Limb (tissue), 2 donors: ENCODE measurements around the gene ADIPOR2.

ENCODE experiments used
- DNase-seq, 2 donors: peaks; one replicate each; pipeline ENCODE4 v3.0.0-alpha.2; 2016; ENCODE audit errors: extremely low spot score in 2 of 2

ADIPOR2 gene

DNA sequence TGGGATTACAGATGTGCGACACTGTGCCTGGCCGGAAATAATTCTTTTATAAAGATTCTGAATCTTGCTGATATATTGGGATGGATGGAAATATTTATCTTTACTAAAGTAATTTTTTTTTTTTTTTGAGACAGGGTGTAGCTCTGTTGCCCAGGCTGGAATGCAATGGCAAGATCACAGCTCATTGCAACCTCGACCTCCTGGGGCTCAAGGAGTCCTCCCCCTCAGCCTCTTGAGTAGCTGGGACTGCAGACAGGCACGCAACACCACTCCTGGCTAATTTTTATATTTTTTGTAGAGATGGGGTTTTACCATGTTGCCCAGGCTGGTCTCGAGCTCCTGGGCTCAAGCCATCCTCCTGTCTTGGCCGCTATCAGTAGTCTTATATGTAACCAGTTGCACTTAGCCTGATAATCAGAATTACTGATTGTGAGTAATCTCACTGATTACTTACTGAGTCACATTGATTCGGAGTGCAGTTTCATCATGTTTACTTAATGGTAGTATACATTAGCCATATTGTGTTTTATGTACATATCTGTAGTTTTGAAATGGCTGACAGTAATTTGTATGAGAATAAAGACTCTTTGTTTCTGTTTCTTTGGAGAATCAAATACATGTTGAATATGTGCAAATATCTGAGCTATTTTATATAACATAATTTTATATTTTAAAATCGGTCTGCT lies 79.1 kb downstream of the ADIPOR2 start:
- no peak for DNase-seq

DNA sequence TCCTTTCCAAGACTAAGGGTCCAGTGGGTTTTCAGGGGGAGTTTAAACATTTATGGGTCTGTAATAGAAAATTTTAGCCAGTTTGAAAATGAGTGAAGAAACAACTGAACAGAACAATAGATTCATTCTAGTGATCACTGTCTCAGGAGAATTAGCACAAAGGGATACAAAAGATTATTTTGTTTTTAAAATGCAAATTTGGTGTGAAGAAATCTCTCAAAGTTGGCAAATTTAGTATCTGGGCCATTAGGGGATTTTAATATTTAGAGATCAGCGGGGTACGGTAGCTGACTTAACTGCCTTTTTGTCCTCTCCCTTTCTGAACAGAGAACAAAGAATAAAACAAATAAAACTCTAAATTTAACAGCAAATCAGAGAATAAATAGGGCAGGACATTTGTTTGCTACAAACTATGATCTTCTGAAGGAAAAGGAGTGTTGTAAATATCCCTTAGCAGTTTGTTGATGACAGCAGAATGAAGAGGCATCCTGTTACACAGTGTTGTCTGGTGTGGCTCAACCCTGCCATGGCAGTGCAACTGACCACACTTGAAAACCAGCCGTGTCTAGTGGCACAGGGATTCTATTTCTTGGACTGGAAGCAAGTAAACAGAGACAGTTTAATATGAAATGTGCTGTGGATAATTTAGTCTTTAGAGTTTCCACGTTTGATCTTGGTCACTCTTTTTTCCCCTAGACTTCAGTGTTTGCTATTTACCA lies 83.2 kb downstream of the ADIPOR2 start:
- no peak for DNase-seq

DNA sequence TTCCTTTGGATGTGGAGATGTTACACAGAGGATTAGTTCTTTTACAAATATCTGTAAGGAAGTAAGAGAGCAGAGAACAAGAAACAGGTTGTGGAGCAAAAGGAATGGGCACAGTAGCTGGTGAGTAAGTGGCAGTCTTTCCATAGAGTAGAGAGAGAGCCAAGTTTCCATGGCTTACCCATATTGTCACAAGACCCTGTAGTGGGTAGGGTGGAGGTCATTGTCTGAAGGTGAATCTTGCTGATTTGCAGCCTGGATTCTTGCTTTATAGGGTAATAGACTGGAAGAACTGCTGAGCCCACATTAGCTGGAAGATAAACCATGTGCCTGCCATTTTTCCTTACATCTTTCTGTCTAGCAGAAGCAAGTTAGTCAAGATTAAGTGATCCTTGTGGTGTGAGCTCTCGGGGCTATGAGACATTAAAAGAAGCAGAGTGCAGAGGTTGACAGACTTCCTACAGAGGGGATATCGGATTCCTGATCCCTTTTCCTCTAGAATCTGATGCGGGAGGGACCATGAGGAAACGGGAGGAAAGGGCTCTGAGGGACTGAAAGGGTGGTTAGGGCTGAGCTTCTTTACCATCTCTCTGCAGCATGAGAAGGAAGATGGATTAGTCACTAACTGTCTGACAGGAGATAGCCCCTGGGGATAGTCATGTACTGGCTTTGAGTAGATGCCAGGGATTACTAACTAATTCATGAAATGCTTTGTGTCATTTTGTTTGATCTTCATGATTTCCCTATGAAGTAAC lies 85.5 kb downstream of the ADIPOR2 start:
- DNase-seq: no peak

DNA sequence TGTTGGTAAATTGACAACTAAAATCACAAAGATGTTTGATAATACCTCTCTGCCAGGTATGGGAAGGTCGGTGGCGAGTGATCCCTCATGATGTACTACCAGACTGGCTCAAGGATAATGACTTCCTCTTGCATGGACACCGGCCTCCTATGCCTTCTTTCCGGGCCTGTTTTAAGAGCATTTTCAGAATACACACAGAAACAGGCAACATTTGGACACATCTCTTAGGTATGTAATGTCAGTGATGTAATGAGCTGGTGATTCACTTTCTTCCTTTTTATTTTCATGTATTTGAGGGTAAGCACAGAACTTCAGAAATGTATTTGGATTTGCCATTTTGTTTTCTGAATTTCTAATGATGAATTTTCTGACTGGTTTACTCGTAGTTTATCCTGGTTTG lies 86.9 kb downstream of the ADIPOR2 start:
- DNase-seq: no peak

DNA sequence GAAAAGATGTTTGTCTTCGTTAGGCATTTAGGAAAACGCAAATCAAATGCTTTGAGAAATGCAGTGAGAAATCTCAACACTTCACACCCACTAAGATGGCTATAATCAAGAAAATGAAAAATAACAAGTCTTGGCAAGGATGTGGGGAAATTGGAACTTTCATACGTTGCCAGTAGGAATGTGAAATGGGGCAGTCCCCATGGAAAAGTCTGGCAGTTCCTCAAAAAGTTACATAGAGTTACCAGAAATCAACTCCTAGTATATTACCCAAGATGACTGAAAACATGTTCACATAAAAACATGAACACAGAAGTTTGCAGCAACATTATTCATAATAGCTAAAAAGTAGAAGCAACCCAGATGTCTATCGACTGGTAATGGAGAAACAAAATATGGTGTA lies 88.0 kb downstream of the ADIPOR2 start:
- DNase-seq: no peak

DNA sequence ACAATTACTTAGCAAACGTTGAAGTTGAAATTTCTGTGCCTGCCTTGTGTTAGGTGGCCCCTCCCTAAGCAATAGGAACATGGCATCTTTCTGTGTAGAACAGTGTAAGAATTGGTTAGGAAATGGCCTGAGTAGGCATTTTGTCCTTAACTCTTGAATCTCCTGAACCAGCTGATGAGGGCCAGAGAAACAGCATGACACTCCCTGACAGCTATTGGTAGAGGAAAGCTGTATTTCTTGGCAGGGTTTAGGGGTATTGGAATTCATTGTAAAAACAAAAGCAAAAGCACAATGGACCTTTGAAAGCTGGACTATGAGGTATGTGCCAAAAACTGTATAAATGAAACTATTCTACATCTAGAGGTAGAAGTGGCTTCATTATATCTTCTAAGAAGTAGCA lies 88.9 kb downstream of the ADIPOR2 start:
- no peak for DNase-seq

DNA sequence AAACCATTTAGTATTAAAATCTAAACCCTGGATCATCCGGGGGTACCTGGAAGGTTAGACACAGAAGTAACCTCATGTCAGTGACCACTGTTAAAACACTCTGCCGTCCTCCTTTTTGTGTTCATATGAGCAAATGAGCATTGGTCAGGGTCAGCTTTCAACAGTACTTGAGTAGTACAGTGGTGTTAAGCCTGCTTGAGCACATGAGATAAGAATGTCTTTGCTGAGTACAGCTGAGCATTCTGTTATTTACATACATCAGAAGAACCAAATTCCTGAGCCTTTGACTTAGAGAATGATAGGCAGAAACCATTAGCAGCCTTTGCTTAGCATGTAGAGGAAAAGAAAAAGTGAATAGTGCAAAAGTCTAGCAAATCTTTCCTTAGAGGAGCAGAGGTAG lies 90.9 kb downstream of the ADIPOR2 start:
- no peak for DNase-seq

DNA sequence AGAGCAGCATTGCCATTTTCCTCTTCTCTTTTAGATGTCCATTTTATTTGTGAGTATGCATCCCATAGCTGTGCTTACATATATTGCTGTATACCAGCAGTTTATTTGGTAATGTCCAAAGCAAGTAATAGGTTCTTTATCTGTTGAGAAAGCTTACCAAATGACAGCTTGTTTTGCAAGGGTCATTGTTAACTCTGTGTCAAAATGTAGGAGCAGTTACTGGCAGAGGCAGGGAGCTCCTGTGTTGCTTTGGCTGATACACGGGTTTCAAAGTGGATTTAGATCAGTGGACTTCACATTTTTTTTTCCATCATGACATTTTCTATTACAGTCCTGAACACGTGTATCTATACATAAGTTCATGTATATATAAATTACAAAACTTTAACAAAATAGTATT lies 91.3 kb downstream of the ADIPOR2 start:
- no peak for DNase-seq

DNA sequence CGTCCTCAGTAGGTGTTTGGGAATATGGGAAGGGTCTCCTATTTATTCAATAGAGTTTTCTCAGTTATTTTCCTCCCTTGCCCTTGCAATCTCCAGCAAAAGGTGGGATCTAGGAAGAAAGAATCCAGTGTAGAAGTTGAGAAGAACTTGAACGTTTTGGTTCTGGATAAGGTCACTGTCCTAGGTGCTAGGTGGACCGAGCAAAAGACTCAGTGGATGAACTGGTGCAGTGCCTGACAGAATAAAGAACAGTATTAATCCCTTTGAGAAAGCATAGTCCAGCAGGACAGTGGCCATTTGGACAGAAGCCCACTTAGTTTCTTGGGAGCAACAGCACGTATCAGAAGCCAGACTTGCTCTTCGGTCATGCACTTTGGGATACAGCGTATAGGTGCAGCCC lies 96.8 kb downstream of the ADIPOR2 start:
- DNase-seq: no peak

DNA sequence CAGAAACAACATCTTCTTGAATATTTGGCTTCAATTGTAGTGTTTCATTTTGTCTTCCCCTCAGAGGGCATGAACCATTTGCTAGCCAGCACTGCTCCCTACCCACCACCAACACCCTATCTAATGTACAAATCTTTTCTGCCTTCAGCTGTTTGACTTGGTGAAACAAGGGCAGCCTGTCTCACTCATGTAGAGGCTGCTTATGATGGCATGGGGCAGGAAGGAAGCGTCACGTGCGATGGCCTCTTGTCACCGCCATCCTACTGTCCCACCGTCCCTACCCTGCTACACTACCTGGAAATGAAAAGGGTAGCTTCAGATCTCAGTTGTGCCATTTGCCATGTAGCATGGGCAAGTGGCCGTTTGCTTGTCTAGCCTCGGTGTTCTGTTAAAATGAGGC lies 99.6 kb downstream of the ADIPOR2 start:
- no peak for DNase-seq

DNA sequence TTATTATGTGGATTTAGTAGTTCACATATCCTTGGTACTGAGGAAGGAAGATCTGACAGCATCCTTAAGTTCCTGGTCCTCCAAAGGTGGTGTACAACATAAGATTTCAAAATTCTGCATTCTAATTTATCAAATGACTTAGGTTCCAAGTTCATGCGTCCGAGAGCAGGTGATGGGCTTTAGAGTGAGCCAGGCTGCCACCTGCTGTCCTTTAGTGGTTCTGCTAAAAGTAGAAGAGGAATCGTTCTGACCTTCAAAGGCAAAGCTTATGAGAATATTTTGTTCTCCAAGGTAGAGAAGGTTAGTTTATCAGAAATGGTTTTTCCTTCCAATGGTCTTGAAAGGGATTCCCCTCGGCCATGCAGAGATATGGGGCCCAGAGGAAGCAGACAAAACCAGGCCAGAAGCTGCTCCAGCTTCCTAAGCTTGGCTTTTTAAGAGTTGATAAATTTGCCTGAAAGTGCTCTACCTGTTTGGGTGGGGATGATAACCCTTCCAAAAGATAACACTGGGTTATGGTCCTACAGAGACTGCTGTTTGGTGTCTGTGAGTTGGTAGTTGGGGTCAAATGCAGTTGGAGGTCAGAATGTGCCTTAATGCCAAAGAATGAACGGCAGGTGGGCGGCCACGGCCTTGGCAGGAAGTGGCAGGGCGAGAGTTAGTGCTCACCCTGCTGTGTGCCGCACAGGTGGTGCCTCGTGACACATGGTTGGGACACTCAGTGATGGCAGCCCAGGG lies 100.4 kb downstream of the ADIPOR2 start:
- peak; percentile 66 to 69 for DNase-seq

DNA sequence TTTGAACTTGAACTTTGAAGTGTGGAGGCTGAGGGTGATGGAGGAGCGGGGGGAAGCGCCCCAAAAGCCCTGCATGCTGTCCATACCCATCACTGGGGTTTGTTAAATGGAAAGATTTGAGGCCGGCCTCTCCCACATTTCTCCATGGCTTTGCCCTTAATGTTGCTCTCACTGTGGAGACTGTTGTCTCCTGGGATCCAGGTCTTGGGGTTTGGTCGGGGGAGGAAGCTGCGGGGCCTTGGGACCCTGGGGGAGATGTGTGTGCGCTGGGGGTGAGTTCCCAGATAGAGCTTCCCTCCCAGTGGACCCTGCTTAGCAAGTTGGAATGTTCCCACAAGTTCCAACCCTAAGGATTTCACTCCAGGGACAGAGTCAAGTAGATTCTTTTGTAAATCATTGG lies 101.5 kb downstream of the ADIPOR2 start:
- DNase-seq: no peak

DNA sequence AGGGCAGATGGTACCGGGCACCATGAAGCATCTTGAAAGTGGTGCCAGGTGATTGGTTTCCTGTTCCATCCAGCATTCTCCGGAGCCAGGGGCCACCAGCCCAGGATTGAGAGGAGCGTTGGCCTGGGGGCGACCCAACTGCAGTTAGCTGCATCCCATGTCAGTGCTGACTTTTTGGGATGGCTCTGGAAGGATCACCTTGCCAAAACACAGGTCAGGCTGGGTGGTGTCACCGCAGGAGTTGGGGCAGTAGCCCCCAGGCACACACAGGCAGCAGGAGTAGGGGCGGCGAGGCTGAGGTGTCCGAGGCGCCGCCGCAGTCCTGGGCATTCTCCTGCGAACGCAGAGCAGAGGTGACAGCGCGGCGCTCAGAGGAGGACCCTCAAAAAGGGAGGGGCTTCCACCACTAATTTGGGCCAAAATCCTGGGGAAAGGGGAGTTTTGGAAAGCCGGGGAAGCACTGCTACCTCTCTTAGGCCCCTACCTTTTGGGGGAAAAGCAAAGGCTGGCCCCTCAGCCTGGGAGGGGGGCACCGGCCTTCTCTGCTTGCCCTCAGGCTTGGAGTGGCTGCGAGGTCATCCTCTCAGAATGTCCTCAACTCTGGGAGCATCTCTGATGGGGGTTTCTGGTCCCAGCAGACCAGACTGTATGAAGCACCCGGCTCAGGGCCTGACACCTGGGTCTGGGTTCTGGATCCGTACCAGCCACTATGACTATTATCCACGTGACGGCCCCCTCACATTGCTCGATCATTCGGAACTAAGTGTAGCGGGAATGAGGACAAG lies 102.7 kb downstream of the ADIPOR2 start:
- DNase-seq: no peak

DNA sequence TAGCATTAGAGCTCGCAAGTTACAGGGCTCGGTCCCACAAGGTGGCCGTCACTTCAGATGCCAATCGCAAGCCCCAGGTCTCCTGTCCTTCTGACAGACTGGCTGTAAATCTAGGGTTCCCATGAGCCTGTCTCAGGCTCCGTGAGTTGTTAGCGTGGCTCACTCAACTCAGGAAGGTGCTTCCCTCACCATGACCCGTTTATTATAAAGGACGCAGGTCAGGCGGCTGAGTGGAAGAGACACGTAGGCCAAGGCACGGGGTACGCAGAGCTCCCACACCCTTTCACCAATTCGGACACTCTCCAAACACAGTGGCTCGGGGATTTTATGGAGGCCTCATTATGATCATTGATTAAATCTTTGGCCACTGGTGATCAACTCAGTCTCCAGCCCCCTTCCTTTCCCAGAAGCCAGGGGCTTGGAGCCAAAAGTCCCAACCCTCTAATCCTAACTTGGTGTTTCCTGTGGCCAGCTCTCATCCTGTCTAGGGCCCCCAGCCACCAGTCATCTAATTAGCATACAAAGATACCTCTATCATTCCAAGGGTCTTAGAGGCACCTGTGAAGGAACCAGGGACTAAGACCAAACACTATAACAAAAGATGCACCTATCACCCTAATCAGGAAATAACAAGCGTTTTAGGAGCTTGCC lies 103.7 kb downstream of the ADIPOR2 start:
- DNase-seq: no peak

DNA sequence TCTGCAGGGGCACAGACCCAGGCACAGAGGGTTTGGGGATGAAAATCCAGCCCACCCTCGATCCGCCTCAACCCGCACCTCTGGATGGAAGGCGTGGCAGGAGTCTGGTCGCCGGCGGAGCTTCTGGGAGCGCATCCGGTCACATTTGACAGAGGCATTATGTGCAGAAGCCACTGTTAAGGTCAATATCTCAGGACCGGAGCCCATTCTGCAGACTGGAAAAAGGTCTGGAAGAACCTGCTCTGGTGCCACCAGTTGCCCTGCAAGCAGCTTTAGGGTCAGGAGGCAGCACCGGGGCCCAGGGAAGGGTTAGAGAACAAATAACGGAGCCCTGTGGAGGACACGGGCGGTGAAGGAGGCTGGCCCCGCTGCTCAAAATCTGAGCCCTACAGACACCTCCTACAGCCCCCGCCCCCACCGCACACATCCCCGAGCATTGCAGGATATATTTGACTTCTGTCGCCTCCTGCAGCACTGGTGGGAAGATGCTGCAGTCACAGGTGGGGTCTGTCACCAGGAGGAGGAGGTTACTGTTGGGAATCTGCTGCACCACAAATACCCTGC lies 104.4 kb downstream of the ADIPOR2 start:
- no peak for DNase-seq

DNA sequence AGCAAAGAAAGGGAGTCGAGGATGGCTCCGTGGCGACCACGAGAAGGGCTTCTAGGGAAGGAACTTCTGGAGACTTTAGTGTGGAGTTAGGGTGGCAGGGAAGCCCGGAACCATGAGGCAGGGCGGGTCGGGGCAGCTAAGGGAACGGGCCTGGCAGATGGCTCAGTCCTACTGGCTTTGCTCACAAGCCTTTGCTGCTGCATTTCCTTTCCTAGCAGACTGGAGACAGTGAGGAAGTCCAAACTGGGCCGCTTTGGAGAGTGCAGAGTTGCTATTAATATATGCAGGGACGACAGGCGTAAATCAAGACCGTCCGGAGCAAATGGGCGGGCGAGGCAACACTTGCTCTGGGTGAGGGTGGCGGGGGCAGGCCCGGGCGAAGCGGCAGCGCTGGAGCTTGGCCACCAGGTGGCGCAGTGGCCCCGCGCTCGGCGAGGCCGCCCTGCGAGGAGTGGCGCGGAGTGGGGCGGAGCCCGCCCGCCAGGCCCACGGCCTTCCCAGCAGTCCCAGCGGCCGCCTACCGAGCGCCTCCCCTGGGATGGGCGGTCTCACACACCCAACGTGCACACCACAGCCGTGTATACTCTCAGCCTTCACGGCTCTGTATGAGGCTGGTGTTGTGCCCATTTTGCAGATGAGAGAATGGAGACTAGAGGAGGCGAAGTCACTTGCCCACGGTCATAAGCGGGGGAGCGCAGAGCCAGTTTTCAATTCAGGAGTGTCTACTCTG lies 105.1 kb downstream of the ADIPOR2 start:
- DNase-seq: peak; percentile 88 to 92

DNA sequence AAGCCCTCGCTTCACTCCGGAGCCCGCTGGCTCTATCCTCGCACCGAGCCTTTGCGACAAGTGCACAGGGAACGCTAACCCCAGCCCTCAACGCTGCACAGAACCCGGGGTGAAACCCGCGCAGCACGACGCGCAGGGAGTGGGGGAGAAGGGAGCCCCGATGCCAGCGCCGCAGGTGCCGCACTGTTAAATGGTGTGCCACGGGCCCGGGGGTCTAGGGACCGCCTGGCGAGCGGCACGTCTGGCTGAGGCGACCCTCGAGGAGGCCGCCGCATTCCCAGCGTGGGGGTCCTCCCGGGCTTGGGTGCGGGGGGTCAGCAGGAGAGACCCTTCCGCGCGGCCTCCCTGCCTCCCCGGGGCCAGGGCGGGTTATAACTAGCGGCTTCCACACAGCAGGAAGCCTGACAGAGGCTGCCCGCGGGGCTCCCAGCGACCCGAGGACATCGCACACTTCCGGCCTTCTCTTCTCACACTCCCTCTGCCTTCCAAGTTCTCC lies 105.7 kb downstream of the ADIPOR2 start:
- DNase-seq: peak in 1 of 2 donors; percentile 58

DNA sequence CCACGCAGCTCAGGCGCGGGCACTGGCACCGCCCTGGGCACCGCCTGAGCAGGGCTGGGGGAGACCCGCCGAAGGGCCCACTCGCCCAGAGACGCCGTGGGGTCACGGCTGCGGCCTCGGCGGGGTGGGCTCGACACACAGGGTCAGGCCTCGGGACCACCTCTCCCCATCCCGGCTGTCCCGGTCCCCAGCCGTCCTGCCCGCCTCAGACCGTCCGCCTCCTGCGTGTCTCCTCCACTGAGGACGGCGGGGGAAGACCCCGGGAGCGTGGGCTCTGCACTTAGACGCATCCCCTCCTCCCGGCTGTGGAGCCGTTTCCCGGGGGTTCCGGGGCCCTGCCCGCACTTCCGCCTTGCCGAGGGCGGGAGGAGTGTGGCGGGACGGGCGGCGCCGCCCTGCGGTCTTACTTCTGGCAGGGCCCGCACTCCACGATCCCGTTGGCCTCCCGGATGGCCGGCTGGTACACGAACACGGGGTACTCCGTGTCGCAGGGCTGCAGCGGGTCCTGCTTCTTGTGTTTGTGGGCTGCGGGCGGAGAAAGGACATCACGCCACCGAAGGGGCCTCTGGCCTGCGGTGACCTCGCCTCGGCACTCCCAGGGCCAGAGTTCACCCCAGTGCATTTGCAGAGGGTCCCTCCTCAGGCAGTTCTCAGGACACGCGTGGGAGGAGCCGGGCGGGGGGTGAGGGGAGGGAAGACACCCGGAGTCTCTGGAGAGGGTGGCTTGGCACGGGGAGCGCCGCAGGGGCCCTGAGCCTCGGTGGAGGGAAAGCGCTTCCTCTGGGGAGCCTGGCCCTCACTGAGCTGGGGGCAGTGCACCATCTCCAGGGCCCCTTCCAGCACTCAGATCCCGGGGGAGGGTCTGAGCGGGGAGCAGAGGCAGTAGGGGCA lies 106.4 kb downstream of the ADIPOR2 start:
- peak in 1 of 2 donors; percentile 64 for DNase-seq
